GM12874 (cell line): ENCODE data around the gene SEMA4A.
A peak's percentile ranks its signal among the peaks of the same experiment; 100 is the strongest.

Source experiments
- CTCF ChIP-seq: IDR thresholded peaks from 2 replicates; pipeline ENCODE4 v1.5.1; 2011; ENCODE audit warnings: low read depth, mild to moderate bottlenecking, control low read depth, low read length, moderate library complexity; ENCODE audit not compliant: insufficient read depth

Gene SEMA4A

GRCh38 chr1:156122086-156122485, 31.3 kb upstream of the SEMA4A start:
- no peak for TF ChIP-seq CTCF

GRCh38 chr1:156122519-156123355, 30.6 kb upstream of the SEMA4A start:
- no peak for TF ChIP-seq CTCF

- peak; percentile 40; the same call in 1 of the 2 replicates for TF ChIP-seq CTCF
These were observed 29.8 kb upstream of the SEMA4A start for GRCh38 chr1:156123356-156124196.

GRCh38 chr1:156124557-156125483, 28.6 kb upstream of the SEMA4A start:
- TF ChIP-seq CTCF, result no peak

- peak; percentile 58 for TF ChIP-seq CTCF
These were observed 27.2 kb upstream of the SEMA4A start for GRCh38 chr1:156126043-156126629.

- no peak for TF ChIP-seq CTCF
These were observed 26.5 kb upstream of the SEMA4A start for GRCh38 chr1:156126630-156127534.
